ENCODE measurements around the gene UNC5C. TPM values are rescaled to one million over a fixed set of nuclear protein-coding genes. Genes with fewer than 3 reads are reported as not detected.

The UNC5C gene
- total RNA-seq, 2 experiments from 2014 or later: not detected

DNA sequence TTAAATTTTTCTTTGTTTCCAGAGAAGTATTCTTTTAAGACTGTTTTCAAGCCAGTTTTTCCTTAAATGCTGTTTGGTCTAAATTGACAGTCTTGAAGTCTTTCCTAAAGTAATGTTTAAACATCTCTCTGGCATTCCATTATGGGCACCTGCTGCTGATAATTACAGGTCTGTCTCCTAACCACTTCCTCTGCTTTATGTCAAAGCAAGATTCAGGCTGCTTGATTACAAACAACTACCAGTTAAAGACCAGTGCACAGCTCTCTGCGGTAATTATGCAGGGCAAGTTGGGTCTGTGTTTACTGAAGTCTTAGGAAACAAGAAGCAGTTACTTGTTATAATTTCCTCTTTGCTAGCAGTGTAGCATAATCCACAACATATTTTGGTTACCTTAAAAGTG is 17.6 kb downstream of the UNC5C start:
- H3K27me3 ChIP-seq (ENCODE audit: control insufficient read depth in 1 of 2, insufficient read depth in 2 of 2, low read length in 2 of 2): no peaks in the 10 kb centered on the region
- ChIA-PET CTCF (no interaction called here), POLR2A (no interaction called here)
- no peak overlapping the region for H3K27ac Mint-ChIP-seq
- no peaks in the 10 kb centered on the region for H3K36me3 ChIP-seq (ENCODE audit: insufficient read depth, low read length)
- H3K27me3 Mint-ChIP-seq: no peaks in the 10 kb centered on the region
- no peaks in the 10 kb centered on the region for H3K9me3 Mint-ChIP-seq
- ATAC-seq (ENCODE audit: poor library complexity) (no peak), DNase-seq (no peak)
- no peaks in the 10 kb centered on the region for H3K4me1 ChIP-seq (ENCODE audit: insufficient read depth, low read length)
- H3K9me3 ChIP-seq (ENCODE audit: control insufficient read depth in 1 of 2, insufficient read depth in 1 of 2, low read length in 2 of 2): no peaks in the 10 kb centered on the region
- H3K4me3 ChIP-seq (ENCODE audit: low read length): no peak overlapping the region
- no peaks in the 10 kb centered on the region for H3K4me1 Mint-ChIP-seq (ENCODE audit: low read depth)
- H3K27ac ChIP-seq (ENCODE audit: low read depth in 1 of 2, low read length in 2 of 2): no peak overlapping the region
- no peaks in the 10 kb centered on the region for H3K36me3 Mint-ChIP-seq (ENCODE audit: low read depth)
- intact Hi-C loops (cut with DNase I, micrococcal nuclease): no loop called here
- TF ChIP-seq, protein P1, sequence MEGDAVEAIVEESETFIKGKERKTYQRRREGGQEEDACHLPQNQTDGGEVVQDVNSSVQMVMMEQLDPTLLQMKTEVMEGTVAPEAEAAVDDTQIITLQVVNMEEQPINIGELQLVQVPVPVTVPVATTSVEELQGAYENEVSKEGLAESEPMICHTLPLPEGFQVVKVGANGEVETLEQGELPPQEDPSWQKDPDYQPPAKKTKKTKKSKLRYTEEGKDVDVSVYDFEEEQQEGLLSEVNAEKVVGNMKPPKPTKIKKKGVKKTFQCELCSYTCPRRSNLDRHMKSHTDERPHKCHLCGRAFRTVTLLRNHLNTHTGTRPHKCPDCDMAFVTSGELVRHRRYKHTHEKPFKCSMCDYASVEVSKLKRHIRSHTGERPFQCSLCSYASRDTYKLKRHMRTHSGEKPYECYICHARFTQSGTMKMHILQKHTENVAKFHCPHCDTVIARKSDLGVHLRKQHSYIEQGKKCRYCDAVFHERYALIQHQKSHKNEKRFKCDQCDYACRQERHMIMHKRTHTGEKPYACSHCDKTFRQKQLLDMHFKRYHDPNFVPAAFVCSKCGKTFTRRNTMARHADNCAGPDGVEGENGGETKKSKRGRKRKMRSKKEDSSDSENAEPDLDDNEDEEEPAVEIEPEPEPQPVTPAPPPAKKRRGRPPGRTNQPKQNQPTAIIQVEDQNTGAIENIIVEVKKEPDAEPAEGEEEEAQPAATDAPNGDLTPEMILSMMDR (IDR thresholded peaks at IDR 0.05): no peak
- H3K4me3 Mint-ChIP-seq: no peak overlapping the region

DNA sequence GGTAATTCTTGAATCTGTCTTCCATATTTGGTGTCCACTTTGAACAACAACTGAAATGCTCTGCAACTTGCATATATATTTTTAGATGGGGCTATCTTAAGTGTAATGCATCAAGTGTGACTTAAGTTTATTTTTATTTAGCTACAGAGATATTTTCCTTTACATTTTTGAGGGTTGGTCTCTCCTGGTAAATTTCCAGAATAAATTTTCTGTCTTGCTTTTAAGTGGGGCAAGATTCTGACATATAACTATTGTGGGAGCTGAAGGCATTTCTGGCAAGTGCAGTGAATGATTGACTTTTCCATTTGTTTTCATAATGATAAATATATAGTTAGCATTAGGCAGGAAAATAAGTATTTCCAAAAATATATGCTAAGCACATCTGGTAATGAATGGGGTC is 18.8 kb downstream of the UNC5C start:
- Histone ChIP-seq H3K36me3 (ENCODE audit: insufficient read depth, low read length) (no peaks in the 10 kb centered on the region), H3K27ac (ENCODE audit: low read depth in 1 of 2, low read length in 2 of 2) (no peak overlapping the region), H3K9me3 (ENCODE audit: control insufficient read depth in 1 of 2, insufficient read depth in 1 of 2, low read length in 2 of 2) (no peaks in the 10 kb centered on the region), H3K4me3 (ENCODE audit: low read length) (no peak overlapping the region), H3K4me1 (ENCODE audit: insufficient read depth, low read length) (no peaks in the 10 kb centered on the region), H3K27me3 (ENCODE audit: control insufficient read depth in 1 of 2, insufficient read depth in 2 of 2, low read length in 2 of 2) (no peaks in the 10 kb centered on the region)
- CTCF ChIA-PET: no interaction called here
- H3K9me3 Mint-ChIP-seq: no peaks in the 10 kb centered on the region
- TF ChIP-seq, protein P1 (IDR thresholded peaks at IDR 0.05): no peak
- no peaks in the 10 kb centered on the region for H3K36me3 Mint-ChIP-seq (ENCODE audit: low read depth)
- H3K4me1 Mint-ChIP-seq (ENCODE audit: low read depth): no peaks in the 10 kb centered on the region
- intact Hi-C loops (cut with DNase I, micrococcal nuclease): no loop called here
- ATAC-seq (ENCODE audit: poor library complexity) (no peak), DNase-seq (no peak)
- no peaks in the 10 kb centered on the region for H3K27me3 Mint-ChIP-seq
- H3K4me3 Mint-ChIP-seq: no peak overlapping the region
- POLR2A ChIA-PET: no interaction called here
- H3K27ac Mint-ChIP-seq: no peak overlapping the region

DNA sequence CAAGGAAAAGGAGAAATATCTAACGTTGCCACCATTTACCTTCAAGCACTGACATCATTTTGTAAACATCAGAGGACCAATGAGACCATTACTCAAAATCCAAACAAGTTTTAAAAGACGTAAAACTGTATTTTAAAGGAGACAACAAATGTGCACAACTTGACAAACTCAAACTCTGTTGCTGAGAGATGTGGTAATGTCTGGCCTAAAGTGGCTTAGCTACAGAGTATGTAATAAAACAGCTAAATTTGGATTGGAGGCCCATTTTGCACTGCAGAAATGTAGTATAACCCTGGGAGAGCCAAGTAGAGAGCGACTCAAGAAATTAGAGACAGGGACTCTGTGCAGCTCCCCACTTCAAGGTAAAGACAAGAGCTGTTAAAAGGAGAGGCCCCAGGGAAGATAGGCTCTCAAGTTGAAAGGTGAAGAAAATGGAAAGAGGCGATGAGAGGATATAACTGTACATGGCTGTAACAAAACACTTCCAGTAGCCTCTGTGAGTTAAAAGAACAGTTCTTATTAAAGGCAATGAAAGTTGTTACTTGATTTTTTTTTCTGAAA is 20.3 kb downstream of the UNC5C start:
- Mint-ChIP-seq H3K4me1 (ENCODE audit: low read depth) (no peaks in the 10 kb centered on the region), H3K4me3 (no peak overlapping the region), H3K36me3 (ENCODE audit: low read depth) (no peaks in the 10 kb centered on the region), H3K27ac (no peak overlapping the region), H3K9me3 (no peaks in the 10 kb centered on the region), H3K27me3 (no peaks in the 10 kb centered on the region)
- ChIA-PET POLR2A (no interaction called here), CTCF (no interaction called here)
- Histone ChIP-seq H3K4me3 (ENCODE audit: low read length) (no peak overlapping the region), H3K4me1 (ENCODE audit: insufficient read depth, low read length) (no peaks in the 10 kb centered on the region), H3K36me3 (ENCODE audit: insufficient read depth, low read length) (no peaks in the 10 kb centered on the region), H3K27ac (ENCODE audit: low read depth in 1 of 2, low read length in 2 of 2) (no peak overlapping the region), H3K9me3 (ENCODE audit: control insufficient read depth in 1 of 2, insufficient read depth in 1 of 2, low read length in 2 of 2) (no peaks in the 10 kb centered on the region), H3K27me3 (ENCODE audit: control insufficient read depth in 1 of 2, insufficient read depth in 2 of 2, low read length in 2 of 2) (no peaks in the 10 kb centered on the region)
- ATAC-seq (ENCODE audit: poor library complexity): no peak
- intact Hi-C loops (cut with DNase I, micrococcal nuclease): no loop called here
- TF ChIP-seq, protein P1 (IDR thresholded peaks at IDR 0.05): no peak
- DNase-seq: no peak
